K562 (cell line): ENCODE data around the gene MPI. TPM values are rescaled to one million over a fixed set of nuclear protein-coding genes. Genes with fewer than 3 reads are reported as not detected.

Experiments used
- CHCHD3 ChIP-seq: fragments of 250-450 bp; sonication (Bioruptor Pico); IDR thresholded peaks from 2 replicates; pipeline ENCODE4 v2.1.2; 2022; ENCODE audit warnings: mild to moderate bottlenecking
- DLX4 ChIP-seq: fragments of 250-450 bp; sonication (Bioruptor Pico); IDR thresholded peaks from 2 replicates; pipeline ENCODE4 v1.6.1; 2021; ENCODE audit warnings: mild to moderate bottlenecking
- DPF2 ChIP-seq: fragments of 450-650 bp; IDR thresholded peaks from 2 replicates; pipeline ENCODE4 v1.6.1; 2016
- GABPB1 ChIP-seq: sonication (generic); formaldehyde crosslinking; IDR thresholded peaks from 2 replicates; pipeline ENCODE4 v1.8.0; 2022; ENCODE audit warnings: mild to moderate bottlenecking, missing genetic modification reagents
- GTF2B ChIP-seq: IDR thresholded peaks from 2 replicates; pipeline ENCODE4 v1.6.1; 2011; ENCODE audit not compliant: insufficient read length; ENCODE audit errors: extremely low read depth
- MXD1 ChIP-seq: fragments of 250-450 bp; sonication (Bioruptor Pico); IDR thresholded peaks from 2 replicates; pipeline ENCODE4 v1.8.0; 2021; ENCODE audit warnings: borderline replicate concordance, mild to moderate bottlenecking, moderate library complexity; ENCODE audit not compliant: poor library complexity, severe bottlenecking
- REST ChIP-seq, 2 experiments: fragments of 450-650 bp; formaldehyde crosslinking in 1 of 2; IDR thresholded peaks; 2 replicates each; pipeline versions ENCODE4 v1.4.0 to v1.6.1; 2014 to 2020; ENCODE audit warnings: mild to moderate bottlenecking in 2 of 2, borderline replicate concordance in 1 of 2, low read depth in 1 of 2
- SMARCE1 ChIP-seq: fragments of 450-650 bp; IDR thresholded peaks from 2 replicates; pipeline ENCODE4 v1.7.1; 2016; ENCODE audit warnings: mild to moderate bottlenecking
- USF2 ChIP-seq: sonication (generic); formaldehyde crosslinking; IDR thresholded peaks from 2 replicates; pipeline ENCODE4 v1.5.0; 2020; ENCODE audit warnings: missing genetic modification reagents
- ZHX1 ChIP-seq: fragments of 150-350 bp; conservative IDR thresholded peaks from 2 replicates; pipeline ENCODE4 v1.6.1; 2014; ENCODE audit warnings: low read length
- ZNF431 ChIP-seq: sonication (generic); formaldehyde crosslinking; IDR thresholded peaks from 2 replicates; pipeline ENCODE4 v1.8.0; 2022; ENCODE audit warnings: mild to moderate bottlenecking, missing genetic modification reagents
- ZNF583 ChIP-seq: fragments of 250-450 bp; sonication (Bioruptor Pico); IDR thresholded peaks from 2 replicates; pipeline ENCODE4 v1.4.0; 2020
- polyA plus RNA-seq, 8 experiments: library from polyadenylated mRNA; depleted of rRNA in 4 of 8; stranded (reverse) in 5 of 8; unstranded in 3 of 8; fragments of >200 nt; fragmentation: Nextera tagmentation in 2 of 8; fragmentation: Illumina TruSeq in 1 of 8; extraction: Ambion mirVana in 2 of 8; extraction: Trizol in 1 of 8; gene quantifications; 2 replicates each; pipeline versions ENCODE4 v1.2.1 to v1.2.3, GENCODE V29; 2011 to 2014; ENCODE audit warnings: inconsistent platforms in 1 of 8, missing spikeins in 1 of 8
- total RNA-seq, 7 experiments: library from RNA; depleted of rRNA in 6 of 7; stranded (reverse); fragments of >200 nt in 6 of 7; fragmentation: Illumina TruSeq in 2 of 7; extraction: Trizol in 2 of 7; gene quantifications; 2 replicates each; pipeline versions ENCODE4 v1.2.1 to v1.2.3, GENCODE V29; 2011 to 2021; ENCODE audit warnings: low replicate concordance in 1 of 7

MPI gene
- total and polyA plus RNA-seq, 9 of the 15 experiments (the other 6 are each of a cell fraction or from before 2014, with no cell fraction given), result 30.7 to 105 (median 40.5) TPM

- TF ChIP-seq REST (IDR thresholded peaks at IDR 0.05; ENCODE audit: borderline replicate concordance) (no peak), REST (CRISPR knock-in tag; IDR thresholded peaks at IDR 0.05; ENCODE audit: low read depth) (no peak), ZHX1 (no peak), DPF2 (no peak), GTF2B (no peak), USF2 (CRISPR knock-in tag) (no peak), CHCHD3 (CRISPR knock-in tag) (no peak), MXD1 (CRISPR knock-in tag) (no peak), DLX4 (CRISPR knock-in tag) (no peak), ZNF583 (no peak), GABPB1 (CRISPR knock-in tag) (no peak), SMARCE1 (no peak), ZNF431 (CRISPR knock-in tag) (no peak)
Observed at GRCh38 chr15:74843445-74843828, 46.4 kb upstream of the MPI start (continued).
